Neural crest cell (in vitro differentiated cells): Measurements from ENCODE around the gene SPPL2C. TPM values are rescaled to one million over a fixed set of nuclear protein-coding genes. Genes with fewer than 3 reads are reported as not detected.

Source experiments
- DNase-seq: peaks from one replicate; pipeline ENCODE4 v3.0.0; 2021; ENCODE audit warnings: low read depth, mixed read lengths, low spot score
- H3K27ac Mint-ChIP-seq: one replicate; pipeline ENCODE4 v1.8.0; 2021; ENCODE audit warnings: mild to moderate bottlenecking, mixed read lengths; ENCODE audit not compliant: unreplicated experiment
- H3K27me3 Mint-ChIP-seq: 2 replicates; pipeline ENCODE4 v1.8.0; 2021; ENCODE audit warnings: low read depth, mild to moderate bottlenecking, mixed read lengths
- H3K36me3 Mint-ChIP-seq: 2 replicates; pipeline ENCODE4 v1.8.0; 2021; ENCODE audit warnings: low read depth, mild to moderate bottlenecking, mixed read lengths
- H3K4me1 Mint-ChIP-seq: 2 replicates; pipeline ENCODE4 v1.8.0; 2021; ENCODE audit warnings: mixed read lengths
- H3K4me3 Mint-ChIP-seq: one replicate; pipeline ENCODE4 v1.8.0; 2021; ENCODE audit warnings: mild to moderate bottlenecking, mixed read lengths
- H3K9me3 Mint-ChIP-seq: 2 replicates; pipeline ENCODE4 v1.8.0; 2021; ENCODE audit warnings: mixed read lengths
- total RNA-seq: library from RNA; stranded (reverse); gene quantifications from 2 replicates; pipeline ENCODE4 v1.2.1, GENCODE V29; 2021
- TF ChIP-seq, protein P1 (sequence below): fragments of 200-600 bp; sonication (generic); conservative IDR thresholded peaks from 2 replicates; pipeline ENCODE4 v1.5.0; 2021; ENCODE audit warnings: antibody characterized with exemption, mild to moderate bottlenecking

Gene SPPL2C
- total RNA-seq, 1 donor from 2014 or later: not detected

DNA sequence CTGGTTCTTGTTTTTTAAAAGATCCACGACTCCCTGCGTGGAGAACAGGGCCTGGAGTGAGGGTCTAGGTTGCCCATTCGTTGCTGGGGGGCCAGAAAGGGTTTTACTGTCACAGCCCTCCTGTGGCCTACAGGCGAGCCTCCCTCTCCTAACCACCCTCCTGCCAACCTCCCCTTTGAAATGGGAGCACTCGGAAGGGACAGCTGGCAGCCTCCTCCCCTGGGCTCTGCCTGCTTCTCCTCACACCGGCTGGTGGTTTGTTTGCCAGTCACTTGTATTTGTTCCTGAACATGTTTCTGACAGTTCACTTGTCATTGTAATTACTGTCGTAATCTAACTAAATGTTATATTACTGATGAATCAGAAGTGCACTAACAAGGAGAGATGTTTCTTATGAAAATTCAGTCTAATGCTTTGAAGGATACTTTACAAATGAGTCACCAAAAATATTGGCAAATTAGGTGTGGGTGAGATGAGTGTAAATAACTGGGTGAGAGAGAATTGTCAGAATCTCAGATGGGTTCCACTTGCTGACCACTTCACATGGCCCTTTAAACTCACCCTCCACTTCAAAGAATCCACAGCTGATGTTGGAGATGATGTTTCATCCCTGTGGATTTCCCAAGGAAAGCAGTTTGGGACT is 2.7 kb upstream of the SPPL2C start:
- TF ChIP-seq, protein P1, sequence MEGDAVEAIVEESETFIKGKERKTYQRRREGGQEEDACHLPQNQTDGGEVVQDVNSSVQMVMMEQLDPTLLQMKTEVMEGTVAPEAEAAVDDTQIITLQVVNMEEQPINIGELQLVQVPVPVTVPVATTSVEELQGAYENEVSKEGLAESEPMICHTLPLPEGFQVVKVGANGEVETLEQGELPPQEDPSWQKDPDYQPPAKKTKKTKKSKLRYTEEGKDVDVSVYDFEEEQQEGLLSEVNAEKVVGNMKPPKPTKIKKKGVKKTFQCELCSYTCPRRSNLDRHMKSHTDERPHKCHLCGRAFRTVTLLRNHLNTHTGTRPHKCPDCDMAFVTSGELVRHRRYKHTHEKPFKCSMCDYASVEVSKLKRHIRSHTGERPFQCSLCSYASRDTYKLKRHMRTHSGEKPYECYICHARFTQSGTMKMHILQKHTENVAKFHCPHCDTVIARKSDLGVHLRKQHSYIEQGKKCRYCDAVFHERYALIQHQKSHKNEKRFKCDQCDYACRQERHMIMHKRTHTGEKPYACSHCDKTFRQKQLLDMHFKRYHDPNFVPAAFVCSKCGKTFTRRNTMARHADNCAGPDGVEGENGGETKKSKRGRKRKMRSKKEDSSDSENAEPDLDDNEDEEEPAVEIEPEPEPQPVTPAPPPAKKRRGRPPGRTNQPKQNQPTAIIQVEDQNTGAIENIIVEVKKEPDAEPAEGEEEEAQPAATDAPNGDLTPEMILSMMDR: no peak
- H3K4me1 Mint-ChIP-seq: no peaks in the 10 kb centered on the region
- no peak overlapping the region for H3K27ac Mint-ChIP-seq
- no peak for DNase-seq
- H3K27me3 Mint-ChIP-seq: no peaks in the 10 kb centered on the region
- no peaks in the 10 kb centered on the region for H3K36me3 Mint-ChIP-seq
- no peak overlapping the region for H3K4me3 Mint-ChIP-seq
- no peaks in the 10 kb centered on the region for H3K9me3 Mint-ChIP-seq

GRCh38 chr17:45843722-45844121 is 959 bp upstream of the SPPL2C start:
- DNase-seq: no peak
- H3K4me3 Mint-ChIP-seq: no peak overlapping the region
- H3K27me3 Mint-ChIP-seq: peaks cover 5% of the 10 kb centered on the region
- no peaks in the 10 kb centered on the region for H3K36me3 Mint-ChIP-seq
- no peaks in the 10 kb centered on the region for H3K4me1 Mint-ChIP-seq
- H3K9me3 Mint-ChIP-seq: no peaks in the 10 kb centered on the region
- TF ChIP-seq, protein P1: no peak
- H3K27ac Mint-ChIP-seq: no peak overlapping the region

GRCh38 chr17:45845376-45846185 is 900 bp downstream of the SPPL2C start:
- no peak for DNase-seq
- no peaks in the 10 kb centered on the region for H3K36me3 Mint-ChIP-seq
- peaks cover 5% of the 10 kb centered on the region for H3K27me3 Mint-ChIP-seq
- TF ChIP-seq, protein P1: no peak
- no peaks in the 10 kb centered on the region for H3K4me1 Mint-ChIP-seq
- no peak overlapping the region for H3K4me3 Mint-ChIP-seq
- no peaks in the 10 kb centered on the region for H3K9me3 Mint-ChIP-seq
- H3K27ac Mint-ChIP-seq: no peak overlapping the region

DNA sequence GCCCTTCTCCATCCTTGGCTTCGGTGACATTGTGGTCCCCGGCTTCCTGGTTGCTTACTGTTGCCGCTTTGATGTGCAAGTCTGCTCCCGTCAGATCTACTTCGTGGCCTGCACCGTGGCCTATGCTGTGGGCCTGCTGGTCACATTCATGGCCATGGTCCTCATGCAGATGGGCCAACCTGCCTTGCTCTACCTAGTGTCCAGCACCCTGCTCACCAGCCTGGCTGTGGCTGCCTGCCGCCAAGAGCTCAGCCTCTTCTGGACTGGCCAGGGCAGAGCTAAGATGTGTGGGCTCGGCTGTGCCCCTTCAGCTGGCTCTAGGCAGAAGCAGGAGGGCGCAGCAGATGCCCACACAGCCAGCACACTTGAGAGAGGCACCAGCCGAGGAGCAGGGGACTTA is 1.5 kb downstream of the SPPL2C start:
- no peaks in the 10 kb centered on the region for H3K36me3 Mint-ChIP-seq
- TF ChIP-seq, protein P1: no peak
- no peaks in the 10 kb centered on the region for H3K4me1 Mint-ChIP-seq
- H3K4me3 Mint-ChIP-seq: no peak overlapping the region
- peaks cover 10% of the 10 kb centered on the region for H3K27me3 Mint-ChIP-seq
- H3K9me3 Mint-ChIP-seq: no peaks in the 10 kb centered on the region
- no peak overlapping the region for H3K27ac Mint-ChIP-seq
- no peak for DNase-seq

- H3K4me1 Mint-ChIP-seq: no peaks in the 10 kb centered on the region
- no peaks in the 10 kb centered on the region for H3K36me3 Mint-ChIP-seq
- TF ChIP-seq, protein P1: no peak
- H3K27me3 Mint-ChIP-seq: peaks cover 11% of the 10 kb centered on the region
- no peak for DNase-seq
- no peak overlapping the region for H3K4me3 Mint-ChIP-seq
- H3K9me3 Mint-ChIP-seq: no peaks in the 10 kb centered on the region
- no peak overlapping the region for H3K27ac Mint-ChIP-seq
Measured at GRCh38 chr17:45846646-45847045, 2.0 kb downstream of the SPPL2C start.
